T-helper 17 cell (primary cell): Measurements from ENCODE around the gene IER5L. TPM values are rescaled to one million over a fixed set of nuclear protein-coding genes. Genes with fewer than 3 reads are reported as not detected.
A peak's percentile ranks its signal among the peaks of the same experiment; 100 is the strongest.

ENCODE experiments used
- ATAC-seq: fragments of 150-1000 bp; cut with Tn5 transposase; 2 replicates; pipeline ENCODE4 v1.10.0; 2021; ENCODE audit warnings: mild to moderate bottlenecking, moderate library complexity
- DNase-seq, 3 donors: peaks; one replicate each; pipeline versions ENCODE4 v3.0.0 to v3.0.0-alpha.2; 2020 to 2021
- H3K9me3 ChIP-seq: one replicate; pipeline ENCODE4 v1.7.0; 2013; ENCODE audit warnings: low read length, mild to moderate bottlenecking; ENCODE audit not compliant: control insufficient read depth, poor library complexity, severe bottlenecking
- H3K27ac Mint-ChIP-seq: one replicate; pipeline ENCODE4 v1.8.0; 2022; ENCODE audit warnings: mild to moderate bottlenecking, moderate library complexity, mixed read lengths
- H3K27me3 Mint-ChIP-seq: one replicate; pipeline ENCODE4 v1.8.0; 2022; ENCODE audit warnings: mixed read lengths
- H3K36me3 Mint-ChIP-seq: one replicate; pipeline ENCODE4 v1.8.0; 2022; ENCODE audit warnings: low read depth, mixed read lengths
- H3K4me1 Mint-ChIP-seq: one replicate; pipeline ENCODE4 v1.8.0; 2022; ENCODE audit warnings: mild to moderate bottlenecking, mixed read lengths
- H3K4me3 Mint-ChIP-seq: one replicate; pipeline ENCODE4 v1.8.0; 2022; ENCODE audit warnings: mild to moderate bottlenecking, moderate library complexity, mixed read lengths
- total RNA-seq, 4 donors: library from RNA in 2 of 4; stranded (reverse) in 2 of 4; gene quantifications; one replicate each; pipeline ENCODE4 v1.2.3 and lab custom pipeline; 2022 to 2026

The IER5L gene
- total RNA-seq, 2 donors from 2014 or later: 2.4 to 3.1 TPM

DNA sequence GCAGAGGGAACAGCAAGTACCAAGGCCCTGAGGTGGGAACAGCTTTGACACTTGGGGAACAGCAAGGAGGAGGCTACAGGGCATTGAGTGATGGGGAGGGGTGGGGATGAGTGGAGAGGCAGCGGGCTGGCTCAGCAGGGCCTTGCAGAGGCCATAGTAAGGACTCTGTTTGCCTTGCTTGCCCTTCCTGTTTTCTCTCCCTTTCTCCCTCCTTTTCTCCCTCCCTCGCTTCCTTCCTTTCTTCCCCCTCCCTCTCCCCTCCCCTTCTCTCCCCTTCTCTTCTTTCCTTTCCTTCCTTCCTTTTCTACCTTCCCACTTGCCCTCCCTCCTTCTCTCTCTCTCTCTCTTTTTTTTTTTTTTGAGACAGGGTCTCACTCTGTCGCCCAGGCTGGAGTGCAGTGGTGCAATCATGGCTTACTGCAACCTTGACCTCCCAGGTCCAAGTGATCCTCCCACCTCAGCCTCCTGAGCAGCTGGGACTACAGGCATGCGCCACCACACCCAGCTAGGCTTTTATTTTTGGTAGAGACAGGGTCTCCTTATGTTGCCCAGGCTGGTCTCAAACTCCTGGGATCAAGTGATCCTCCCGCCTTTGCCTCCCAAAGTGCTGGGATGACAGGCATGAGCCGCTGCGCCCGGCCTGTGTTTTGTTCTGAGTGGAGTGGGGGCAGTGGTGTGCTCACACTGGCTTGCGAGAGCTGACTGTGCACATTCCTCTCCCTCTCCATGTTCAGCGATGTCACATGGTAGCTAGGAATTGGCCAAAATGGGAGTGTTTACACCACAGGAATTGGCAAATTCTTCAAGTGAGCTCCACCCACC lies 17.1 kb downstream of the IER5L start:
- no peak overlapping the region for H3K4me3 Mint-ChIP-seq
- peaks cover 3% of the 10 kb centered on the region for H3K4me1 Mint-ChIP-seq
- ATAC-seq: no peak
- H3K27me3 Mint-ChIP-seq: no peaks in the 10 kb centered on the region
- no peak for DNase-seq
- no peaks in the 10 kb centered on the region for H3K9me3 ChIP-seq
- H3K27ac Mint-ChIP-seq: peak overlapping the region; percentile 62
- no peaks in the 10 kb centered on the region for H3K36me3 Mint-ChIP-seq

DNA sequence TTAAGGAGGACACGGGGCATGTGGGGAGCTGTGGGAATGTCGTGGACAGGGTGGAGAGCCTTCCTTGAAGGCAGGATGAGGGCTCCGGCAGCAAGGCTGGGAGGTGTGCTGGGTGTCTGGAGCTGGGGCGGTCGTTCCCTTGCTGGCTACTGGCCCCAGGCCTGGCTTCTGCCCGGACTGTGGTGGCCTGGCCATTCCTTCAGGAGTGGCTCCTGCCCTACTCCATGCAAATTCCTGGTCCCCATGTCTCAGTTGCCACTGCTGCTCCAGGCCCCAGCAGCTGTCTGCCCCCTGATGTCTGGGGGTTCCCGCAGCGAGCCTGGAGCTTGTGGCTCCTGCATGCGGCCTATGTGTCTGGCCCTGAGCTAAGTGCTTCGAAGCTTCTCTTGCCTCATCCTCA lies 21.9 kb downstream of the IER5L start:
- H3K9me3 ChIP-seq: no peaks in the 10 kb centered on the region
- peaks cover 2% of the 10 kb centered on the region for H3K4me1 Mint-ChIP-seq
- H3K36me3 Mint-ChIP-seq: no peaks in the 10 kb centered on the region
- DNase-seq (no peak), ATAC-seq (no peak)
- no peaks in the 10 kb centered on the region for H3K27me3 Mint-ChIP-seq
- no peak overlapping the region for H3K4me3 Mint-ChIP-seq
- no peak overlapping the region for H3K27ac Mint-ChIP-seq

GRCh38 chr9:129154866-129155477 lies 23.1 kb downstream of the IER5L start:
- no peaks in the 10 kb centered on the region for H3K27me3 Mint-ChIP-seq
- peaks cover 3% of the 10 kb centered on the region for H3K4me1 Mint-ChIP-seq
- H3K36me3 Mint-ChIP-seq: no peaks in the 10 kb centered on the region
- no peaks in the 10 kb centered on the region for H3K9me3 ChIP-seq
- H3K27ac Mint-ChIP-seq: no peak overlapping the region
- ATAC-seq (no peak), DNase-seq (no peak)
- H3K4me3 Mint-ChIP-seq: no peak overlapping the region

DNA sequence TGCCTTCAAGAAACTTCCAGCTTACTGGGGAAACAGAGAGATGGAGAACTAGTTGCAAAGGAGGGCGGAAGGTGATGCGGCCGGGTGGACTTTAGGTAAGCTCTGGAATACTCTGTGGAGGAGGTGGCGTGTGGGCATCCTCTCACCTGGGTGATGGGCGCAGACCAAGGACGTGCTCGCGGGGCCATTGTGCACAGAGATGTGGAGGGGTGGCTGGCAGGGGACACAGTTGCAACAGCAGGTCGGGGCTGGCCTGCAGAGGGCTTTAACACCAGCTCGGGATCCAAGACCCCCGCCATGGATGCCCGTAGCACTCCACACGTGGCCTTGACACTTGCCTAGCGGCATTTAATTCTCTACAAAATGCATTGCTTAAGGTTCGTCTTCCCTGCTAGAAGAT lies 26.6 kb downstream of the IER5L start:
- no peaks in the 10 kb centered on the region for H3K27me3 Mint-ChIP-seq
- no peak for DNase-seq
- peaks cover 7% of the 10 kb centered on the region for H3K4me1 Mint-ChIP-seq
- no peak overlapping the region for H3K4me3 Mint-ChIP-seq
- no peaks in the 10 kb centered on the region for H3K9me3 ChIP-seq
- no peak for ATAC-seq
- H3K36me3 Mint-ChIP-seq: no peaks in the 10 kb centered on the region
- H3K27ac Mint-ChIP-seq: peak overlapping the region; percentile 74

- no peak overlapping the region for H3K4me3 Mint-ChIP-seq
- ATAC-seq (no peak), DNase-seq (no peak)
- no peaks in the 10 kb centered on the region for H3K9me3 ChIP-seq
- peak overlapping the region; percentile 74 for H3K27ac Mint-ChIP-seq
- H3K36me3 Mint-ChIP-seq: no peaks in the 10 kb centered on the region
- peaks cover 7% of the 10 kb centered on the region for H3K4me1 Mint-ChIP-seq
- H3K27me3 Mint-ChIP-seq: no peaks in the 10 kb centered on the region
Observed at GRCh38 chr9:129150672-129151211, 27.3 kb downstream of the IER5L start.

DNA sequence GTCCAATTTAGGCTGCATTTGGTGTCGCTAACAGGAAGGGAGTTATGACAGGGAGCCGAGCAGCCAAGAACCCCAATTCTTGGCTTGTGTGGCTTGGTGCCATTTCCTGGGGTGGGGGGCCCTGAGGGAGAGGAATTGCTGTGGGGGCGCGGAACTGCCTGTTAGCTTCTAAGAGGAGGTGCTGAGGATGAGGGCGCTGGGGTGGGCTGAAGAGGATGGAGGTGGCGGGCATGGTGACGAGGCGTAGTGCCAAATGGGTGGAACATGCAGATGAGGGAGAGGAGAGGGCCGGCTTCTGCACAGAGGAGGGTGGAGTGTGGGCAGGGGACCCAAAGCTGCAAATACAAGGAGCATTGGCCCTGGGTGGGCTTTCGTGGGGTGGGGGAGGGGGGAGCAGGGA lies 27.9 kb downstream of the IER5L start:
- Mint-ChIP-seq H3K4me3 (no peak overlapping the region), H3K27ac (peak overlapping the region; percentile 77), H3K36me3 (no peaks in the 10 kb centered on the region), H3K27me3 (no peaks in the 10 kb centered on the region), H3K4me1 (peaks cover 7% of the 10 kb centered on the region)
- ATAC-seq (no peak), DNase-seq (no peak)
- H3K9me3 ChIP-seq: no peaks in the 10 kb centered on the region

- Mint-ChIP-seq H3K36me3 (no peaks in the 10 kb centered on the region), H3K4me1 (peaks cover 7% of the 10 kb centered on the region), H3K27ac (peak overlapping the region; percentile 77), H3K27me3 (no peaks in the 10 kb centered on the region), H3K4me3 (no peak overlapping the region)
- no peaks in the 10 kb centered on the region for H3K9me3 ChIP-seq
- ATAC-seq (no peak), DNase-seq (no peak)
Observed at GRCh38 chr9:129149442-129149841, 28.6 kb downstream of the IER5L start.

GRCh38 chr9:129148463-129149204 lies 29.4 kb downstream of the IER5L start:
- Mint-ChIP-seq H3K4me3 (no peak overlapping the region), H3K27me3 (no peaks in the 10 kb centered on the region), H3K36me3 (no peaks in the 10 kb centered on the region), H3K27ac (no peak overlapping the region), H3K4me1 (peaks cover 7% of the 10 kb centered on the region)
- ATAC-seq (no peak), DNase-seq (no peak)
- H3K9me3 ChIP-seq: no peaks in the 10 kb centered on the region

DNA sequence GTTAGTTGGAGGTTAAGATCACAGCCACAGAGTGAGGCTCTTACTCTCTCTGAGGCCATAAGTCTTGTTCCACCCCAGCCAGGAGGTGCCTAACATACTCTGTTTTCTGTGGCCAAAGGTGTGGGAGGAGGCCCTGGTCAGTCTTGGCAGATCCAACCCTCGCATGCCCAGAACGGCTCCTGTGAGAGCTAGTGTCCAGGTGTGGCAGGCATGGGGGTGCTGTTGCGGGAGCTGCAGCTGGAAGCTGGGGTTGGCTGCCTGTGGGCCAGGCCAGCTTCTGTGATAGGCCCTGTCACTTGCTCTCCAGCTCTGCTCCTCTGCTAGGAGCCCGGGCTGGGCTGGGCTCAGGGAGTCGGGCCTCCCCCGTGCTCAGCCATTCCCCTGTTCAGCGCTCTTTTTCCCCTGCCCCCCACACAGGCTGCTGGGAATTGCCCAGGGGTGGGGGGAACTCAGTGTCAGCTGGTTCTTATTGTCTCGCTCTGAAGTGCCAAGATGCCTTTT lies 31.6 kb downstream of the IER5L start:
- Mint-ChIP-seq H3K36me3 (no peaks in the 10 kb centered on the region), H3K4me3 (no peak overlapping the region), H3K27me3 (no peaks in the 10 kb centered on the region), H3K4me1 (peaks cover 11% of the 10 kb centered on the region), H3K27ac (no peak overlapping the region)
- no peaks in the 10 kb centered on the region for H3K9me3 ChIP-seq
- no peak for ATAC-seq
- no peak for DNase-seq

GRCh38 chr9:129145841-129146292 lies 32.2 kb downstream of the IER5L start:
- H3K27me3 Mint-ChIP-seq: no peaks in the 10 kb centered on the region
- no peaks in the 10 kb centered on the region for H3K36me3 Mint-ChIP-seq
- no peak for DNase-seq
- no peak for ATAC-seq
- H3K4me3 Mint-ChIP-seq: no peak overlapping the region
- no peak overlapping the region for H3K27ac Mint-ChIP-seq
- peaks cover 11% of the 10 kb centered on the region for H3K4me1 Mint-ChIP-seq
- no peaks in the 10 kb centered on the region for H3K9me3 ChIP-seq

- ATAC-seq (no peak), DNase-seq (no peak)
- Mint-ChIP-seq H3K27ac (no peak overlapping the region), H3K27me3 (no peaks in the 10 kb centered on the region), H3K4me1 (peaks cover 13% of the 10 kb centered on the region), H3K4me3 (no peak overlapping the region), H3K36me3 (no peaks in the 10 kb centered on the region)
- H3K9me3 ChIP-seq: no peaks in the 10 kb centered on the region
Observed at GRCh38 chr9:129145316-129145715, 32.7 kb downstream of the IER5L start.

- H3K4me1 Mint-ChIP-seq: peaks cover 18% of the 10 kb centered on the region
- peak; percentile 29 for ATAC-seq
- no peaks in the 10 kb centered on the region for H3K36me3 Mint-ChIP-seq
- H3K27me3 Mint-ChIP-seq: no peaks in the 10 kb centered on the region
- H3K4me3 Mint-ChIP-seq: peak overlapping the region; percentile 45
- peak overlapping the region; percentile 97 for H3K27ac Mint-ChIP-seq
- no peaks in the 10 kb centered on the region for H3K9me3 ChIP-seq
- DNase-seq: peak; percentile 59 to 74 (median 64)
Observed at GRCh38 chr9:129143031-129143927, 34.8 kb downstream of the IER5L start.
